ENCODE measurements around the gene CCDC57. TPM values are rescaled to one million over a fixed set of nuclear protein-coding genes. Genes with fewer than 3 reads are reported as not detected.

Gene CCDC57
- total RNA-seq, 2 donors from 2014 or later = 5.1 to 7.4 TPM

- Histone ChIP-seq H3K27ac (no peak overlapping the region), H3K9me3 (no peaks in the 10 kb centered on the region), H3K4me1 (no peaks in the 10 kb centered on the region), H3K4me3 (no peak overlapping the region), H3K27me3 (no peaks in the 10 kb centered on the region), H3K36me3 (peaks cover 16% of the 10 kb centered on the region)
- TF ChIP-seq, protein P1, sequence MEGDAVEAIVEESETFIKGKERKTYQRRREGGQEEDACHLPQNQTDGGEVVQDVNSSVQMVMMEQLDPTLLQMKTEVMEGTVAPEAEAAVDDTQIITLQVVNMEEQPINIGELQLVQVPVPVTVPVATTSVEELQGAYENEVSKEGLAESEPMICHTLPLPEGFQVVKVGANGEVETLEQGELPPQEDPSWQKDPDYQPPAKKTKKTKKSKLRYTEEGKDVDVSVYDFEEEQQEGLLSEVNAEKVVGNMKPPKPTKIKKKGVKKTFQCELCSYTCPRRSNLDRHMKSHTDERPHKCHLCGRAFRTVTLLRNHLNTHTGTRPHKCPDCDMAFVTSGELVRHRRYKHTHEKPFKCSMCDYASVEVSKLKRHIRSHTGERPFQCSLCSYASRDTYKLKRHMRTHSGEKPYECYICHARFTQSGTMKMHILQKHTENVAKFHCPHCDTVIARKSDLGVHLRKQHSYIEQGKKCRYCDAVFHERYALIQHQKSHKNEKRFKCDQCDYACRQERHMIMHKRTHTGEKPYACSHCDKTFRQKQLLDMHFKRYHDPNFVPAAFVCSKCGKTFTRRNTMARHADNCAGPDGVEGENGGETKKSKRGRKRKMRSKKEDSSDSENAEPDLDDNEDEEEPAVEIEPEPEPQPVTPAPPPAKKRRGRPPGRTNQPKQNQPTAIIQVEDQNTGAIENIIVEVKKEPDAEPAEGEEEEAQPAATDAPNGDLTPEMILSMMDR (IDR thresholded peaks at IDR 0.05) = no peak
- no peak for DNase-seq (ENCODE audit: low spot score)
These were observed 40.0 kb downstream of the CCDC57 start for GRCh38 chr17:82172486-82173160.

DNA sequence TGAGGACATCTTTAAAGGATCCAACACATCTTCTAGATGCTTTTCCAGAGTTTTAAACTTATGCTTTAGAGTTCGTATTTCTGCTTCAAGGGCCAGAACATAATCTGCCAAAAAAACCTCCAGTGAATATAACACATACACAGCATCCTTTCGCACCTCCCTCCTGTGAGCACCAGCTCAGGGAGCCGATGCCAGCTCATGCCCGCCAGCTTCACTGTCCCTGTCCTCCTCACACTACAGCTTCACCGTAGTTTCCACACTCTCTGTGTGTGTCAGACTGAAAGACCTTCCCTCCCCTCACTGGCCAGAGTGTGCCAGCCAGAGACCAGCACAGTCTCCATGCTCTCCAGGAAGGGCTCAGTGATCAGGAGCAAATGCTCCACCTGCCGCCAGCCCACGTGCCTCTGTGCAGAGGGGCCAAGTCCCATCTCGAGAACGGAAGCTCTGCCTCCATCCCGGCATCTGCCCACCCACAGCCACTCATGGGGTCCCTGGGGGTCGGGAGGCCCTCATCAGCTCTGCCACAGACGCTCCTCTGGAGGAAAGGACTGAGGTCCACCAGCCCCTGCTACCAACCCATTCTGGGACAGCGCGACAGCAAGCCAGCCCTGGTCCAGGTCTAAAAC, 40.8 kb downstream of the CCDC57 start:
- Histone ChIP-seq H3K27ac (no peak overlapping the region), H3K9me3 (no peaks in the 10 kb centered on the region), H3K4me3 (no peak overlapping the region), H3K36me3 (peaks cover 16% of the 10 kb centered on the region), H3K27me3 (no peaks in the 10 kb centered on the region), H3K4me1 (no peaks in the 10 kb centered on the region)
- DNase-seq (ENCODE audit: low spot score) = no peak
- TF ChIP-seq, protein P1 (IDR thresholded peaks at IDR 0.05) = no peak

DNA sequence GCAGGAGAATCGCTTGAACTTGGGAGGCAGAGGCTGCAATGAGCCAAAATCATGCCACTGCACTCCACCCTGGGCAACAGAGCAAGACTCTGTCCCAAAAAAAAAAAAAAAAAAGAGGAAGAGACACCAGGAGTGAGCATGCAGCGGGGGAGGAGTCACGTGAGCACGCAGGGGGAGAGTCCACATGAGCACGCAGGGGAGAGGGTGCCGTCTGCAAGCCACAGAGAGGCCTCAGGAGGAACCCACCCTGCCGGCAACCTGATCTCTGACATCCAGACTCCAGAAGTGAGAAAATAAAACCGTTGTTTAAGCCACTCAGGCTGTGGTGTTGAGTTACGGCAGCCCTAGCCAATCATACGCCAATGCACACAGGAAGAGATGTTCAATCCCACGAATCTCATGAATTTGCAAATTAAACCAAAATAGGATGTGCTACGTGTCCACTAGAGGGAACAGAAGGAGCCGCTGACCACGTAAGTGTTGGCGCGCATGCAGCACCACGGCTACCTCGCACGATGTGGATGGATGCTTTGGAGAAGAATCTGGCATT, 42.2 kb downstream of the CCDC57 start:
- Histone ChIP-seq H3K4me1 (no peaks in the 10 kb centered on the region), H3K27ac (no peak overlapping the region), H3K27me3 (no peaks in the 10 kb centered on the region), H3K9me3 (no peaks in the 10 kb centered on the region), H3K4me3 (no peak overlapping the region), H3K36me3 (peaks cover 16% of the 10 kb centered on the region)
- DNase-seq (ENCODE audit: low spot score) = no peak
- TF ChIP-seq, protein P1 (IDR thresholded peaks at IDR 0.05) = no peak

GRCh38 chr17:82168568-82168967, 44.1 kb downstream of the CCDC57 start:
- peaks cover 16% of the 10 kb centered on the region for H3K36me3 ChIP-seq
- no peaks in the 10 kb centered on the region for H3K4me1 ChIP-seq
- no peak overlapping the region for H3K27ac ChIP-seq
- TF ChIP-seq, protein P1 (IDR thresholded peaks at IDR 0.05) = no peak
- no peaks in the 10 kb centered on the region for H3K27me3 ChIP-seq
- no peaks in the 10 kb centered on the region for H3K9me3 ChIP-seq
- no peak overlapping the region for H3K4me3 ChIP-seq
- DNase-seq (ENCODE audit: low spot score) = no peak

DNA sequence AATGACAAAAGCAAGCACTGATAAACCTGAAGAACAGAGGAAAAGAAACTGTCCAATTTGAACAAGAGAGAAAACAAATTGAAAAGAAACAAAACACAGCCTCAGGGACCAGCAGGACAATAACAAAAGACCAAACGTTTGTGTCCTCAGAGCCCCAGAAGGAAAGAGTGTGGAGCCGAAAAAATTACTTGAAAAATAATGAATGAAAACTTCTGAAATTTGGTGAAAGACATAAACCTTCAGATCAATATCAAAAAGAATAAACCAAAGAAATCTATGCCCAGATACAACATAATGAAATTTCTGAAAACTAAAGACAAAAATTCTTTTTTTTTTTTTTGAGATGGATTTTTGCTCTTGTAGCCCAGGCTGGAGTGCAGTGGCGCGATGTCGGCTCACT, 45.6 kb downstream of the CCDC57 start:
- TF ChIP-seq, protein P1 (IDR thresholded peaks at IDR 0.05) = no peak
- Histone ChIP-seq H3K27me3 (no peaks in the 10 kb centered on the region), H3K4me3 (no peak overlapping the region), H3K9me3 (no peaks in the 10 kb centered on the region), H3K4me1 (no peaks in the 10 kb centered on the region), H3K27ac (no peak overlapping the region), H3K36me3 (peaks cover 11% of the 10 kb centered on the region)
- no peak for DNase-seq (ENCODE audit: low spot score)

All from right atrium auricular region (tissue), 2 donors.